ENCODE measurements around the gene S100Z.

DNA sequence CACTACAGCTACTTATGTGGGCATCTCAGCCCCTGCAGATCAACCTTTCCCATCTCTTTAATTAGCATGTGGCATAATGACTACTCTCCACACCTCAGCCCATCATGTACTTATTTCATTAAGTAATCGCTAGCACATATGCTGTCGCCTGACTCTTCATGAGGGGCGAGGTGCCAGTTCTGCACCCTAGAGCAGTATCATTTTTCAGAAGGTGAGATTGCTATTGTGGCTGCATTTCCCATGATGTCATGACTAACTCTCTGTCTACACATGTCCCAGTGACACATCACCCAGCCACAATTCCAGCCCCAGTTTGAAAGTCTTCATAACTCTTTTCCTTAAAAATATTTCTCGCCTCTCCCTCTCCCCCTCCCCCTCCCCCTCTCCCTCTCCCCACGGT is 38.6 kb upstream of the S100Z start:
- TF ChIP-seq GATA1 (IDR thresholded peaks at IDR 0.05; ENCODE audit: low read depth, low read length) = no peak
- TF ChIP-seq POLR2A (IDR thresholded peaks at IDR 0.05; ENCODE audit: low read length) = no peak
